Stimulated activated CD8-positive, alpha-beta memory T cell treated with anti-CD3 and anti-CD28 coated beads, Interleukin-4, amount 100 ng/mL, for 48 hours (primary cell): ENCODE results near the gene AAMP.
A peak's percentile ranks its signal among the peaks of the same experiment; 100 is the strongest.

Source experiments
- DNase-seq: peaks from one replicate; pipeline ENCODE4 v3.0.0-alpha.2; 2020

The AAMP gene

GRCh38 chr2:218293715-218294429, 23.9 kb upstream of the AAMP start:
- no peak for DNase-seq

DNA sequence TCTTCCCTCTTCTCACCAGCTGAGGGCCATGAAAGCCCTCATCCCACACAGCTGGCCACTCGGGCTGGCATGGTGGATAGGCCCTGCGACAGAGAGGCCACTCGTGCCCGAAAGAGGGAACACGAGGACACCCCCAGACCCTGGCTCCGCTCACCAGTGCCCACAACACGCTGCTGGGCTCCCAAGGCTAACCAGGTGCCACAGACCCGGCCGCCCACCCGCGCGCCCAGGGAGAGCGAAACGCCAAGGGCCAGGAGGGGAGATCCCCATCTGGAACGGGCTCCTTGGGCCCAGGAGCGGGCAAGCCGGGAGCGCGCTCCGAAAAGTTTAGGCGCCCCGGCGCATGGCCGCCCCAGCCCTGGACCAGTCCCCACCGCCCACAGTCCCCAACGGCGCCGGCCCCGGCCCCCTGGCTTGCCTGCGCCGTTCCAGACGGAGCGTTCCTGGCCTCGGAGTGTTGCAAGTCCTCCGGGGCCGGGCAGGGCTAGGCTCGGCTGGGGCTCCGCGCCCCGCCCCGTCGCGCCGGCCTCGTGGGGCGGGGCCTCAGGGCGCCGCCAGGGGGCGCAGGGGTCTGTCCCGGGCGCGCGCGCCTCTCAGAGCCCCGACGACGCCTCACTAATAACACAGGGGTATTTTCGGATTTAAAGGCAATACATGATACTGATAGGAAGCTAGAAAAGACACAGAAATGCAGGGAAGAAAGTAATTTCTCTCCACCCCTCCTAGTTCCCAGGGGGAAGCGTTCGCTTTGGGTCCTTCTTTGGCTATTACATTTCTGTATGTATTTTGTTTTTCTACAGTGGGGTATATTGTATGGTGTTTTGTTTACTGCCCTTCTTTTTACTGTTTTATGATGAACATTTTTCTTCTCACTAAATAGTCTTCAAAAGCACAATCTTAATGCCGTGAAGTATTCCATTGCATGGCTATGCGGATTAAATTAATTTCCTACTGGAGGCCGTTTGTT, 22.4 kb upstream of the AAMP start, which contains the start of gene TMBIM1:
TMBIM1 (minus strand) TSS at position 456 of the 967 bp plus-strand sequence. CDS start 10,362 bp downstream, outside the sequence.
- peak; percentile 83 for DNase-seq

DNA sequence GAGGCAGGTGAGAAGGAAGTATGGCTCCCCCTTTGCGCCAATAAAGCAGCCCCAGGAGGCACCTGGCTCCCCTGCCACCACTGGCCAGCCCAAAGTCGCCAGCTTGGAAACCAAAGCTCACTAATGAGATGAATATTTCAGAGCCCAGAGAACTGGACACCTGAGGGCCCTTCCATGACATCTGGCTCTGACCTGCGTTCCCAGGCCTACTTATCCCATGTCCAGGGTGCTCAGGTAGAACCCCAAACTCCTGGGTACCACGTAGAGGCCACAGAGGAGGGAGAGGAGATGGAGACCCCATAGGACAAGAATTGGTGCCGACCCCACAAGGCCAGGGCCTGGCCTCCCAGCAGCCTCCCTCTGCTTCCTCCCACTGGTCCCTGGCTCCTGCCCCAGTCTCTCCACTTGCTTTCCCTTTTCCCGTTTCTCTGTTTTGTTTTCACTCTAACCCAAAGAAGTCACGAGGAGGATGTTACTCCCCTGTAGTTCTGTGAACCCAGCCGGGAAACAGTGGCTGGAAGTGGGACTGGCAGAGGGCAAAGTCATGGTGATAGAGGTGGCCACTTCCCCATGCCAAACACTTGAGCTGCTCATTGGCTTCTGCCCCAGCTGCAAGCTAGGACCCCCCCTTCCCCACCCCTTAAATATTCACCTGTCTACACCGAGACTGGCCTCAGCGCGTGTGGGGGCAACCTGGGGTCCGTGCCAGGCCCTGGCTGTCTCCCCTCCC, 21.5 kb upstream of the AAMP start:
- DNase-seq, result no peak

DNA sequence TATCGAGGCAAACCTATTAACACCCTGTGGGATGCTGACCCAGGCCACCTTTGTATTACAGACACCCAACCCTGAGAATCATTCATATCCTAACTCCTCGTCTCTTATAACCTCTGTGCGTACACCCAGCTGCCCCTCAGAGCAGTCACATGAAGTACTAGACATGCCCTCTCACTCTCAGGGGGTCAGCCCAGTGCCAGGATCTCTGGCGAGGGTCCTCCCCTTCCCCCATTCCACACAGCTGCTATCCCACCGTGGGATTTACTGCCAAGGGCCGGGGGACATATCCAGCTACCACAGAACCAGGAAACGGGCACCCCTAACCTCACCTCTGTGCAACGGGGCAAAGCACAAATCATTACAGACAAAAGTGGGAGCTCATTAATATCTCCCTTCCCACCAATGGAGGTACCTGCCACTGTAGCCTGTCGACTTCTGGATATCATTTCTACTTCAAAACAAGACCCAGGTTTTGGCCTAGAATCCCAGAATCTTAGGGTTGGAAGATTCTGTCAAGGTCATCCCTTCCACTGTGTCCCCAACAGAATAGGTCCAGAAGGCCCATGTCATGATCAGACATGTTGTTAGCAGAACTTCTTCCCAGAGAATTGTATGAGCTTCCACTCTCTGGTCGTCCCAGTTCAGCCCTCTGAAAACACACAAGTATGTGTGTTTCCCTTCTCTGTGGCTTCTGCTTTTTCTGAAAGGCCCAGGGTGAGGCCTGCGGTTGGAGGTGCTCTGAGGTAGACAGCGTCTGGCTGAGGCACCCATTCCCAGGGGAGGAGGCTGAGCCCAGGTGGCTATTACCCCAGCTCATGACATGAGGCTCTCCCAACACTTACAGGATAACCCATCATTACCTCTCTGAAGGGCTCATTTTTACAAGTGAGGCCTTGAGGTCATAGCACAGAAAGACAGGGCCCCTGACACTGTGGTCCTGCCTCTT, 20.7 kb upstream of the AAMP start:
- peak; percentile 63 for DNase-seq

- no peak for DNase-seq
Measured at GRCh38 chr2:218289639-218290315, 19.8 kb upstream of the AAMP start.

DNA sequence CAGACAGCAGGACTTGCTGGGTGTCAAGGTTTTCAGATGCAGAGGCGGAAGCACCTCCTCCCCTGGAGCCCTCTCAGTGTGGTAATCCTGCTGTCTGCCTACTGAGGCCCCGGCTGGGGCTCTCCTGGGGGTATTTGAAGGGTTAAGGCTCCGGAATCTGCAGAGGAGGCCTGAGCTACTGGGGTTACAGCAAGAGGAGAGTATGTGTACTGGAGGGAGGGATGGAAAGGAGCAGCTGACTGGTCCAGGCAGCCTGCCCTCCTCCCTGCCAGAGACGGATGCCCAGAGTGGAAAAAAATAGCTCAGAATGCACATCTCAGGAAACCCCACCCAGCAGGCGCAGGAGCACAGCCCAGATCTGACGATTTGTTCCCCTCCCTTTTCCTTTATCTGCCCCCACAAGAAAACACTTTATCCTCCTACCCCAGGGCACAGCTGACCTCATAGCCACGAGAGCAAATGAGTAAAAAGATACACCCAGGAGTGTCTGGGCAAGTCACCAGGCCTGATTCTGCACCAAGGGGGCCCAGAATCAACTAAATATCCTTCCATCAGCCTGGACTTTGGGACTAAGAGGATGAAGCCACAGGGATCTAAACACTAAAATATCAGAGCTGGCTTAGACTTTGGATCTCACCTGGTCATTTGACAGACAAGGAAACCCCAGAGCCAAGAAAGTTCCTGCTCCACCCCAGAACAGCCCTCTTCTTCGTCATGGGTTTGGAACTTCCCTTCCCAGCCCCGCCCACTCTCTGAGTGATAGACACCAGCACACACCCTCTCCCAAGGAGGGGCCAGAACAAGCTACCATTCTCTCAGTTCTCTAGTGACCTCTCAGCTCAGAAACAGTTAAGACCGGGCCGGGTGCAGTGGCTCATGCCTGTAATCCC, 16.9 kb upstream of the AAMP start:
- DNase-seq, result peak; percentile 84

DNA sequence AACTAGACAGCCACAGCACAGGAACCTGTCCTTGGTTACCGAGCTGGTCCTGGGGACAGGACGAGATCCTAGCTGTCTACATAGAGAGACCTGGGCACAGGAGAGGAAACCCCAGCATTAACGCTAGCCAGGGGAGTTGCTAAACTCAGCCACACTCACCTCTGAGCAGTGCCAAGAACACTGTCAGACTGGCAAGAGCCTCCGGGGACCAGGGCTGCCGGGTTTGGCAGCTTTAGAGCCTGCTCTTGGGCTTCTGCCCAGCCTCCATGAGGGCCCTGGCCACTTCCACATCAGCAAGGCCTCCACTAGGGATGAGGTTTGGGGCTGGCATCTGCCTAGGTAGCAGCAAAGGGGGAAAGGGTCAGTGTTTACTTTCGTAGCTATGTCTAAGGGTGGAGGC, 15.7 kb upstream of the AAMP start:
- no peak for DNase-seq

DNA sequence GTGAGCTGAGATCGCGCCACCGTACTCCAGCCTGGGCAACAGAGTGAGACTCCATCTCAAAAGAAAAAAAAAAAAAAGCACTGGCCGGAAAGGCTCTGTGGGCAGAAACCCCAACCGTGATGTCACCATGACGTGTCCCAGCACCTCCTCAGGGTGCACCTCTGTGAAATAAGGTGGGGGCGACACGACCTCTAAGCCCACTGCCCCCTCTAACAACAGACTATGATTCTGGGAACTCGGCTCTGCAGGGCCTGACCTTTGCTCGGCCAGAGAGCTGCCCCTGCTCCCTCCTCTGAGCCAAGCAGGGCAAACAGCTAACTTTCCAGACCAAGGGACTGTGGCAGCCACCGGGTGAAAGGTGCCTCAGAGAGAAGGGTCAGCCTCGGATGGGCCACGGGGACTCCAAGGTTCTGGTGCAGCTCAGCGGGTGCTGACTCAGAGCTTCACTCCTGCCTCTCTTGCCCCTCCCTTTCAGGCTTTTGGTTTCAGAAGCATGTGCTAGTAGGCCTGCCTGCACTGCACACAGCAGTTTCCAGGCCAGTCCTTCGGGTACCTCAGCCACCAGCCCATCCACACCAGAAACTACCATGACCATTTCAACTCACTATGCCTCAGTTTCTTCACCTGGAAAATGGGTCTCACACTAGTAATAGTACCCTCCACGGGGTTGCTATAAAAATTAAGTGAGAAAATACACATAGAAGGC, 14.3 kb upstream of the AAMP start:
- DNase-seq, result peak; percentile 75

DNA sequence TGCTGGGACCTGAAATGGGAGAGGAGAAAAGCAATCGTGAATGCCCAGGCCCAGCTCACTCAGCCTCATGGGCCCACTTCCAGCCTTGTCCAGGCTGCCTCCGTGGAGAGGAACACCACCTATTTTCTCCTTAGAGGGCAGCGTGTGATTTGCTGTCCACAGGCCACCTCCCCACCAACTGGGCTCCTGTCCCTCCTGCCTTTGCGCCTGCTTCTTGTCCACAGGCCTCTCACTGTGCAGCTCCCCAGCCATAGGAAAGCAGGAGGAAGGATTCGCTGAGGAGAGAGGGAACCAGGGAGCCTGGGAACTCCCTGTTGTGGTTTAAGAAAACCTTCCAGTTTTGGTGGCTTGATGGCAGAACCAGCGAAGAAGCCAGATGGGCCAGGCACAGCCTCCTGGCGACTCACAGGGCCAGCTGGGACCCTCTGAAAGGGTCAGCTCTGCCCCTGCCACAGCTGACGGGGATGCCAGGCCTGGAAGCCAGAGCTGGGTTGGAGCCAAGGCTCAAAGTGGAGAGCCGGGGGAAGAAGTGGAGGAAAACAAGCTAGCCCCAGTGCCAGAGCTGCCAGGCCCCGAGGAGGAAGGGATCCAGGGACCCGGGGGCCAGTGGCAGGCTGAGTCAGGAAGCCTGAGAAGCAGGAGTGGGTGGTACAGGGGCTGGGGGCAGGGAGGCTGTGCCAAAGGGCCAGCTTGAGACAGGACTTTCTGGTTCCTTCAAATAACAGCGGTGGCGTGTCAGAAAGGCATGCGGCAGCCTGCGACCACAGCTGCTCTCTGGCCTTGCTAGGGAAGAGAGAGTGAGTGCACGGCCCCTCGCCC, 12.4 kb upstream of the AAMP start:
- DNase-seq, result no peak

DNA sequence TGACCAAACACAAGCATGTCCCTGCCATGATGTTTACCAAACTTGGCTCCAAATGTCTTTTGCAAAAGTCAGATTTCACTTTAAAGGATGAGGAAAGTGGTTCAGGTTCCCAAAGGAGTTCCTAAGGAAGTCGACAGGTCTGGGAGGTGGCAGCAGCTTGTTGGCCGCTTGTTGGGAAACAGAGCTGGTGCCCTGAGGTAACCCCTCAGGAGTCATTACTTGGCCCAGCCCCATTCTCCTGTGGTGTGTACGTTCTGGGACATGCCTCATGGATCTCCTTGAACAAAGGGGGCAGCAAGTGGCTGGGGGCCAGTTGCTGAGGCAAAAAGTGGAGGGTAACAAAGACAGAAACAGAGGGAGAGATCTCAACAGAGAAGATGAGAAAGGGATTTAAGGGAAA, 11.5 kb upstream of the AAMP start:
- DNase-seq, result no peak

- DNase-seq, result no peak
Measured at GRCh38 chr2:218280260-218280870, 10.4 kb upstream of the AAMP start.

DNA sequence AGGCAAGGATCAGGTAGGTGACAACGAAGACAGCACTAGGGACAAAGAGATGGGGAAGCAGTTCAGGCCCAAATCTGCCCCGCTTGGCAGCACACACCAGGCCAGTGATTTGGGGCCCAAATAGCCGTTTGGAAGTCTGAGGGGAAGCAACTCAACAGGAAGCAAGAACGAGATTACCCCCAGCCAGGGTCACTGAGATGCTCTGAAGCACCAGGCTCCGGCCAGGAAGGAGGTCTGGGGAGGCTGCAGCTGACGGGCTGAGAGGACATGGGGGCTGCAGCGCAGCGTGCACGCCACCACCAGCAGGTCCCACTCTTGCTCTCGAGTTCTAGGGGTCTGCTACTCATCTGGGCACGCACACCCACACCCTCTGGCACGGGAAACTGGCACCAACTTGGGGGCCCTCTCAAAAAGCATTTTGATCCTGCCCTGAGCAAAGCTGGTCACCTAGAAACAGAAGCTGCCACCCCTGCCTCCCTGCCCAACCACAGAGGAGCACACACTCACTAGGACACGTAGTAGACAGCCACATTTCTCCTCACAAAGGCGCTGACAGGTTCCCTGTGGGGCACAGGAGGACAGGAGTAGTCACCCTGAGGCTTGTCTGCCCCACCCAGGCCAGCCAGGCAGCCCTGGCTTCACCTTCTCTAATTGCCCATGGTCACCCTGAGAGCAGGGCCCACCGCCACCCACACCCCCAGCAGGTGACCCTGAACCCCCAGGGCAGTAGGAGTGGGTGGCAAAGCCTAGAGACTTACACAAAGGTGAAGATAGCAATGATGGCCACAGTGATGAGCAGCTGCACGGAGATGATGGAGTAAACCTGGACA, 8.8 kb upstream of the AAMP start:
- no peak for DNase-seq

- no peak for DNase-seq
Measured at GRCh38 chr2:218277921-218278320, 8.0 kb upstream of the AAMP start.

DNA sequence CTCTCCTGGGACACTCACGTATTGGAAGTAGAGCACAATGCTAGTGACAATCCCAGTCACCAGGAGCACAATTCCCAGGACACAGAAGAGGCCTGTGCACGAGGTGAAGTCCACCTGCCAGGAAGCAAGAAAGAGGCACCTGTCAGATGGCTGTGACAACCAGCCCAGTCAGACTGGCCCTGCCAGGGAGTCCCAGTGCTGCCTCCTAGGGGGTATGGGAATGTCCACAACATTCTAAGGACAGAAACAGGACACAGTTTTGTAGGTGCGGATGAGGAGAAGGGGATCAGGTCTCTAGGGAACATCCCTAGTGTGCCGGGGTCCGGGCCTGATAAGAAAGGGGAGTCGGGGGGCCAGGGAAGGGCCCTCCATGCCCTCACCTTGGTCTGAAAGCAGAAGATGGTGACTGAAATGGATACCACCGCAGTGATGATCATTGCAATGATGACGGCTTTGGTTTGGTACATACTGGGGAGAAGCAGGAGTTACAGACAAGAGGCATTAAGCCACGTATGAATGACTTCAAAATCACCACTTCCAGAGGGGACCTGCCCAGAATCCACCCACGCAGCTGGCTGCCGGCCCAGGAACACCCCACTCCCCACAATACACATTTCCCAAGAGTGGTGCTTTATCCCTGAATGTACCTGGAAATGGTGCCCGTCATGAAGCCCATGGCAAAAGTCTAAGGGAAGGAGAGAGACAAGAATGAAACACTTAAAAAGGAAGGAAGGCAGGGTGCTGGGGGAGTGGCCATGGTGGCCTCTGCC, 7.2 kb upstream of the AAMP start:
- DNase-seq, result no peak

- DNase-seq, result no peak
Measured at GRCh38 chr2:218275371-218276072, 5.6 kb upstream of the AAMP start.

DNA sequence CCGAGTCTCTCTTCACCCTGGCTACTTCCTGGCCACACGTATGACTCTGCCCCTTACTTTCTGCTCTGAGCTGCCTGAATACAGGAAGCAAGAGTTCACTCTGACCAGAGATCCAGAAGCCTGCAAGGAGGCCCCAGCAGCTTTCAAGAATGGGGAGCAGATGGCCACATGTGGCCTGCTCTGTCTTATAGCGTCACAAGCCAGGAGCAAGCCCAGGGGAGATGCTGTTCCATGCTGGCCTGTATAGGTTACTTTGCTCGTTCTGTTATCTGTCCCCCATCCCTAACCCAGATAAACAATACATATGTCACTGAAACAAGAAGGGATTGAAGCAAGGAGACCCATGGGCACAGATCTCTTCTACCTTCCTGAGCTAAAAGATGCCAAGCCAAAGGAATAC, 4.6 kb upstream of the AAMP start:
- no peak for DNase-seq
